PC-3 (cell line): ENCODE results near the gene ZNF487.

Experiments
- CTCF ChIP-seq: fragments of 300-600 bp; sonication (generic); conservative IDR thresholded peaks from 2 replicates; pipeline ENCODE4 v1.5.1; 2017; ENCODE audit warnings: antibody characterized with exemption, low read depth, mild to moderate bottlenecking, low read length
- EZH2 ChIP-seq: fragments of 300-600 bp; sonication (generic); IDR thresholded peaks from one replicate; pipeline ENCODE4 v1.6.1; 2017; ENCODE audit warnings: antibody characterized with exemption, mild to moderate bottlenecking, low read length; ENCODE audit not compliant: unreplicated experiment
- EZH2phosphoT487 ChIP-seq: fragments of 300-600 bp; sonication (generic); IDR thresholded peaks from 2 replicates; pipeline ENCODE4 v1.6.1; 2018; ENCODE audit warnings: mild to moderate bottlenecking, antibody characterized with exemption, low read length, borderline replicate concordance

GRCh38 chr10:43502931-43503330 lies 66.0 kb downstream of the ZNF487 start:
- no peak for TF ChIP-seq CTCF
- no peak for TF ChIP-seq EZH2
- TF ChIP-seq EZH2phosphoT487: no peak
